ENCODE results near the gene LIMD2. TPM values are rescaled to one million over a fixed set of nuclear protein-coding genes. Genes with fewer than 3 reads are reported as not detected.
A peak's percentile ranks its signal among the peaks of the same experiment; 100 is the strongest.

Gene LIMD2
- total and polyA plus RNA-seq, 9 donors = 7.7 to 15.5 (median 10.9) TPM

DNA sequence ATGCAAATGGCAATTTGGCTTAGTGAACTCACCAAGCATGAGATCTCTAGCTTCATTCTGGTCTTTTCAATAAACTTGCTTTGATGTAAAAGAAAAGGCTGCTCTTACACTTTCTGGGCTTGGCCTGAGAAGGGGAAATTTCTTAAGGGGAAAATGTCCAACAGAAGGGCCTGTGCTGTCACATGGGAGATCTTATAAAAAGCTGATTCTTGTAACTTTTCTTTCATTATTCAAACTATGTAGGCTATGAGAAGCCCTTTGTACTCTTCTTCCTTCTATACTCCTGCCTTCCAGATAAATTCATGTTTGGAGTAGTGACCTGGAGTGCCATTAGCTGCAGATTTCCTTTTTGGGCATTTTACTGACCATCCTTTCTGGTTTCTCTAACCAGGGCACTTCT is 16.9 kb downstream of the LIMD2 start:
- Histone ChIP-seq H3K4me1 (ENCODE audit: control insufficient read depth, insufficient read depth, low read length) (no peaks in the 10 kb centered on the region), H3K27me3 (ENCODE audit: control insufficient read depth, insufficient read depth, low read length) (no peaks in the 10 kb centered on the region), H3K9me3 (replicated peaks; ENCODE audit: control insufficient read depth, low read depth, low read length) (no peaks in the 10 kb centered on the region), H3K36me3 (ENCODE audit: control insufficient read depth, insufficient read depth, low read length) (peaks cover 62% of the 10 kb centered on the region), H3K27ac (ENCODE audit: low read length) (no peak overlapping the region), H3K4me3 (ENCODE audit: low read length) (no peak overlapping the region)
- no peak for DNase-seq

DNA sequence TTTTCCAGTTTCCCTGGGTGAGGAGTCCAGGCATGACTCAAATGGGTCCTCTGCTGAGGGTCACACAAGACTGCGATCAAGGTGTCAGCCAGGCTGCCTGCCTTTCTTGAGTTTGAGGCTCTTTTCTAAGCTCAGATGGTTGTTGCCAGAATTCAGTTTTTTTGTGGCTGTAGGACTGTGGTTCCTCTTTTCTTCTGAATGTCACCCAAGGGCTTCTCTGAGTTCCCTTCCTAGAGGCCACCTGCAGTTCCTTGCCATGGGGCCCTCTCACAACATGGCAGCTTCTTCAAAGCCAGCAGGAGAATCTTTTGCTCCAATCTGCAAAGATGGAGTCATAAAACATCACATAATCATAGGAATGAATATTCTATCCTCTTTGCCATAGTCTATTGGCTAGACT is 17.5 kb downstream of the LIMD2 start:
- peaks cover 64% of the 10 kb centered on the region for H3K36me3 ChIP-seq (ENCODE audit: control insufficient read depth, insufficient read depth, low read length)
- no peaks in the 10 kb centered on the region for H3K9me3 ChIP-seq (replicated peaks; ENCODE audit: control insufficient read depth, low read depth, low read length)
- no peak overlapping the region for H3K4me3 ChIP-seq (ENCODE audit: low read length)
- no peaks in the 10 kb centered on the region for H3K4me1 ChIP-seq (ENCODE audit: control insufficient read depth, insufficient read depth, low read length)
- DNase-seq = no peak
- 100% methylated on average over 1 of the region's 1 CpG for WGBS (ENCODE audit: insufficient coverage)
- H3K27me3 ChIP-seq (ENCODE audit: control insufficient read depth, insufficient read depth, low read length) = no peaks in the 10 kb centered on the region
- no peak overlapping the region for H3K27ac ChIP-seq (ENCODE audit: low read length)

DNA sequence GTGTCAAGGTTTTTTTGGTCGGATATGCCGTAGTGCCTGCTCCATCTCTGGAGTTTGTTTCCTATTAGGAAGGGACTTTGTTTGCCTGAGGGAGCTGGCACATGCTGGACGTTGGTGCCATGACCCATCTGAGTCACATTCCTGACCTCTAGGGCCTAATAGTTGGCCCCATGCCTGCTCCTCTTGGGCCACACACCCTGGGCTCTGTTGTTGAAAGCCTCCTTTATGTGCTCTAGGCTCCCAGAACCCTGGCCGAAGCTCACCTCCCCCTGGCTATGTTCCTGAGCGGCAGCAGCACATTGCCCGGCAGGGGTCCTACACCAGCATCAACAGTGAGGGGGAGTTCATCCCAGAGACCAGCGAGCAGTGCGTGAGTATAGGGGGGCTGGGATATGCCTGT is 18.4 kb downstream of the LIMD2 start:
- Histone ChIP-seq H3K4me1 (ENCODE audit: control insufficient read depth, insufficient read depth, low read length) (no peaks in the 10 kb centered on the region), H3K9me3 (replicated peaks; ENCODE audit: control insufficient read depth, low read depth, low read length) (no peaks in the 10 kb centered on the region), H3K27ac (ENCODE audit: low read length) (no peak overlapping the region), H3K36me3 (ENCODE audit: control insufficient read depth, insufficient read depth, low read length) (peaks cover 66% of the 10 kb centered on the region), H3K4me3 (ENCODE audit: low read length) (no peak overlapping the region), H3K27me3 (ENCODE audit: control insufficient read depth, insufficient read depth, low read length) (no peaks in the 10 kb centered on the region)
- no peak for DNase-seq
- WGBS (ENCODE audit: insufficient coverage) = 75% methylated on average over 5 of the region's 8 CpGs

DNA sequence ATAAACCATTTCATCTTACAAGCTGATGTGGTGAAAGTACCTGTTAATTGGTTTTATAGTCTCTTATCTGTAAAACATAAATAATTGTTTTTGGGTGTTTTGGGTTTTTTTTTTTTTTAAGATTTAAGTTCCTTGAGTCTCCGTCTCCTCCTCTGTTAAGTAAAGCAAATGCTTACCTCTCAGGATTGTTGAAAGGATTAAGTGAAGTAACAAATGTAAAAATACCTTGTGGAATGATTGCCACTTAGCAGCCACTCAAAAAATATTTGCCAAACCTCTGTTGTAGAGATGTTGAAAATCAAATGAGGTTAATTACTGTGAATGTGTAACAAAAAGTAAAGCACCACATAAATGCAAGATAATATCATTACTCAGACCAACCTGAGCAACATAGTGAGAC is 19.2 kb downstream of the LIMD2 start:
- no CpG with 5 or more reads among the region's 1 CpG for WGBS (ENCODE audit: insufficient coverage)
- peaks cover 68% of the 10 kb centered on the region for H3K36me3 ChIP-seq (ENCODE audit: control insufficient read depth, insufficient read depth, low read length)
- H3K4me1 ChIP-seq (ENCODE audit: control insufficient read depth, insufficient read depth, low read length) = peaks cover under 1% of the 10 kb centered on the region
- no peaks in the 10 kb centered on the region for H3K9me3 ChIP-seq (replicated peaks; ENCODE audit: control insufficient read depth, low read depth, low read length)
- DNase-seq = no peak
- no peaks in the 10 kb centered on the region for H3K27me3 ChIP-seq (ENCODE audit: control insufficient read depth, insufficient read depth, low read length)
- H3K27ac ChIP-seq (ENCODE audit: low read length) = no peak overlapping the region
- H3K4me3 ChIP-seq (ENCODE audit: low read length) = no peak overlapping the region

DNA sequence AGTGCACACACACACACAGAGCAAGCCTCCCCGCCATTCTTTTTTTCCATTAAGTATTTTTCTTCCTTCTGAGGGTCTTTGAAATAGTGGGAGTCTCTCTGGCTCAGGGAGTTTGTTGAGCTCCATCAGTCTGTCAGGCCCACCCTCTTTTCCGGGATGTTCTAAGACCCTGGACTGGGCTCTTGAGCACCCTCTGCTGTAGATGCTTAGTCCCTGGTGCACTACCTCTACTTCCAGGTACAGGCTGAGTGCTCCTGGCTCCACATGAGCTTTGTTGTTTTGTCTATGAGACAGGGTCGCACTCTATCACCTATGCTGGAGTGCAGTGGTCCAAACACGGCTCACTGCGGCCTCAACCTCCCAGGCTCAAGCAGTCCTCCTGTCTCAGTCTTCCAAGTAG is 20.7 kb downstream of the LIMD2 start:
- H3K4me1 ChIP-seq (ENCODE audit: control insufficient read depth, insufficient read depth, low read length) = peaks cover 7% of the 10 kb centered on the region
- no peak for DNase-seq
- WGBS (ENCODE audit: insufficient coverage) = 90% methylated on average over 3 of the region's 5 CpGs

DNA sequence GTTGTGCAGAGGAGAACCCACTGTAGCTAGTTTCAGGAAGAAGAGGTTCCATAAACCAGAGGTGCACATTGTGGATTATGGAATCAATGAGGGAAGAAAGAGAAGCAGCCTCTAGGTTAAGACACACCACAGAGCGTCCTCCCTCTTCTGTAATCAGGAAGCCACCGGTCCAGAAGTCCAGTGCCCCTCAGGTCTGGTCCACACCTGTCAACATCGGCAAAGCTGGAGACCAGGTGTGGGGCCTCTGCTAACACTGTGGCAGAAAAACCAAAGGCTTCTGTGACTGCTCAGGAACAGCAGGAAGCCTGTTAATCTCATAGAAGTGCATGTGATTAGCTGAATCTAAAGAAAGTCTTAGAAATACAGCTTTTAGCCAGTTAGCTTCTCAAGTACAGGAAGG is 23.3 kb downstream of the LIMD2 start:
- Histone ChIP-seq H3K36me3 (ENCODE audit: control insufficient read depth, insufficient read depth, low read length) (peaks cover 58% of the 10 kb centered on the region), H3K9me3 (replicated peaks; ENCODE audit: control insufficient read depth, low read depth, low read length) (no peaks in the 10 kb centered on the region), H3K4me3 (ENCODE audit: low read length) (no peak overlapping the region), H3K4me1 (ENCODE audit: control insufficient read depth, insufficient read depth, low read length) (peaks cover 7% of the 10 kb centered on the region), H3K27ac (ENCODE audit: low read length) (no peak overlapping the region), H3K27me3 (ENCODE audit: control insufficient read depth, insufficient read depth, low read length) (no peaks in the 10 kb centered on the region)
- DNase-seq = no peak
- 50% methylated on average over 1 of the region's 3 CpGs for WGBS (ENCODE audit: insufficient coverage)

More for the DNA sequence above, 20.7 kb downstream of the LIMD2 start:
- Histone ChIP-seq H3K27me3 (ENCODE audit: control insufficient read depth, insufficient read depth, low read length) (no peaks in the 10 kb centered on the region), H3K36me3 (ENCODE audit: control insufficient read depth, insufficient read depth, low read length) (peaks cover 60% of the 10 kb centered on the region), H3K4me3 (ENCODE audit: low read length) (no peak overlapping the region), H3K9me3 (replicated peaks; ENCODE audit: control insufficient read depth, low read depth, low read length) (no peaks in the 10 kb centered on the region), H3K27ac (ENCODE audit: low read length) (no peak overlapping the region)

DNA sequence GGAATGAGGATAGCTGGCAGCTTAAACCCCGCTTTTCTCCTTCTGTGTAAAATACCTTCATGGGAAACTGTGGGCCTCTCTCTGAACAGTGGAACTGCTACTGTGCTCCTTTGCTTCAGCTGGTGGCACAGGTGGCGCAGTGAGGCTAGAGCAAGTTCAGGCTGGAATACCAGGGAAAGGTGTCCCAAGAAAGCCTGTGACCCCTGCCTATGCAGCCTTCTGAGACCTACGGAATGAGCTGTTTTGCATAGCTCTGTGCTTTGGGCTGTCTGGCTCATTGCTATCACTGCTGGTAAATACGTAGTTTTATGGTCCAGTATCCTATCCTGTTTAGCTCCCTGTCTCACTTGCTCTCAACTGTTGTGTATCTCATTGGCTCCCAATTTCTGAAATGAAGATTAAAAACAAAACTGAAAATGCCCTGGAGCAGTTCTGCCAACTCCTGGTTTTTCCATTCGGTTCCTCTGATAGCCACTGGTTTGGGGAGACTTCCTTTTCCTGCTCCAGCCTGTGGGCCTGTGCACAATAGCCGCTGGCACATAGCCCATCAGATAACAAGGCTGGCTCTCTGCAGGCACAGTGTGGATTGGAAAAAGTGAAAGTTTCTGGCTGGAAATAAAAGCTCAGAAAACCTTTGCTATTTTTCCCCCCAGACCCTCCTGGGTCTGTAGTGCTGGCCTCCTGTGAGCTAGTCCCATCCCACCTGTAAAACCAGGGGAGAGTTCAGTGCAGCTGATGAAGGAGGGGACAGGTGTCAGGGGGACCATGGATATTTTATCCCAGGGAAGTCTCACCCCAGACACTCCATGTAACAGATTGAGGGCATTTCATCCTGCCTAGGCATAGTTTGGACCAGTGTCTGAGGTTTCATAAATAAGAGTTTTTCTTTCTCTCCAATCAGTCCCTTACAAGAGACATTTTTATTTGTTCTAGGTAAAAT is 24.0 kb downstream of the LIMD2 start:
- WGBS (ENCODE audit: insufficient coverage) = 56% methylated on average over 4 of the region's 6 CpGs
- H3K4me3 ChIP-seq (ENCODE audit: low read length) = no peak overlapping the region
- H3K4me1 ChIP-seq (ENCODE audit: control insufficient read depth, insufficient read depth, low read length) = peaks cover 7% of the 10 kb centered on the region
- H3K27me3 ChIP-seq (ENCODE audit: control insufficient read depth, insufficient read depth, low read length) = no peaks in the 10 kb centered on the region
- no peaks in the 10 kb centered on the region for H3K9me3 ChIP-seq (replicated peaks; ENCODE audit: control insufficient read depth, low read depth, low read length)
- peak; percentile 68 for DNase-seq
- peak overlapping the region; percentile 45 for H3K27ac ChIP-seq (ENCODE audit: low read length)
- peaks cover 55% of the 10 kb centered on the region for H3K36me3 ChIP-seq (ENCODE audit: control insufficient read depth, insufficient read depth, low read length)

DNA sequence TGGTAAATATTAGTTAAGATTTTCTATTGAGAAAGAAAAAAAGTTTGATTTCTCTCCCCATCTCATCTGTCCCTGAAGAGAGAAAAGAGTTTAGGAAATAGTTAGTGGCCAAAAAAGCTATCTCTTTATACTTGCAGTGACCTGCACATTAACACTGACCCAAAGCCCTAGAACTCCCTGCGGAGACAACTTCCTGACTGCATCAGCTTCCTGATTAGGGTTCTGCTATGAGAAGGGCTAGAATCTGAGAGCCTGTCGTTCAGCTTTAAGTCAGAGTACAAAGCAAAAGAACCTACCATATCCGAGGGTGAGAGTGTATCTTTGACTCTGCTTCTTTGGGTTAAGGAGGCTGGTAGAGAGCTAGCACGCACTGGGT is 24.7 kb downstream of the LIMD2 start:
- Histone ChIP-seq H3K36me3 (ENCODE audit: control insufficient read depth, insufficient read depth, low read length) (peaks cover 59% of the 10 kb centered on the region), H3K4me3 (ENCODE audit: low read length) (no peak overlapping the region), H3K27me3 (ENCODE audit: control insufficient read depth, insufficient read depth, low read length) (no peaks in the 10 kb centered on the region), H3K9me3 (replicated peaks; ENCODE audit: control insufficient read depth, low read depth, low read length) (no peaks in the 10 kb centered on the region), H3K27ac (ENCODE audit: low read length) (peak overlapping the region; percentile 45), H3K4me1 (ENCODE audit: control insufficient read depth, insufficient read depth, low read length) (peaks cover 7% of the 10 kb centered on the region)
- DNase-seq = peak; percentile 25
- WGBS (ENCODE audit: insufficient coverage) = 40% methylated on average over 1 of the region's 4 CpGs

DNA sequence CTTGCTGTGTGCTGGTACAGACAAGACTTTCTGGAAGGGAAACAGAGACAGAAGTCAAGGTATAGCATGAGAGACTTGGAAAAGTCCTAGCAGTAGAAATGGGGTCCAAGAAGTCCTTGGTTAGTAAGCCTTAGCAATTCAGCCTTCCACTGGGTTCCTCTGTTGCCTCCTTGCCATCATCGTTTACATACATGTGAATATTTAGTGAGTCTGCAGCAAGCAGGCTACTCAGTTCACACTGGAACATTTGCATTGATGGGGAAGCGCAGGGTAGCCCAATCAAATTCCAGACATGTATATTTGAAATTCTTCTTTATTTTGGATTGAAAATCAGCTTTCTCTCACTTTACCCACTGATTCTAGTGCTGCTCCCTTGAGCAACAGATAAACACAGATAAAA is 27.1 kb downstream of the LIMD2 start:
- Histone ChIP-seq H3K27ac (ENCODE audit: low read length) (no peak overlapping the region), H3K9me3 (replicated peaks; ENCODE audit: control insufficient read depth, low read depth, low read length) (no peaks in the 10 kb centered on the region), H3K36me3 (ENCODE audit: control insufficient read depth, insufficient read depth, low read length) (peaks cover 62% of the 10 kb centered on the region), H3K27me3 (ENCODE audit: control insufficient read depth, insufficient read depth, low read length) (no peaks in the 10 kb centered on the region), H3K4me1 (ENCODE audit: control insufficient read depth, insufficient read depth, low read length) (peaks cover 7% of the 10 kb centered on the region), H3K4me3 (ENCODE audit: low read length) (no peak overlapping the region)
- no CpG with 5 or more reads among the region's 2 CpGs for WGBS (ENCODE audit: insufficient coverage)
- no peak for DNase-seq

DNA sequence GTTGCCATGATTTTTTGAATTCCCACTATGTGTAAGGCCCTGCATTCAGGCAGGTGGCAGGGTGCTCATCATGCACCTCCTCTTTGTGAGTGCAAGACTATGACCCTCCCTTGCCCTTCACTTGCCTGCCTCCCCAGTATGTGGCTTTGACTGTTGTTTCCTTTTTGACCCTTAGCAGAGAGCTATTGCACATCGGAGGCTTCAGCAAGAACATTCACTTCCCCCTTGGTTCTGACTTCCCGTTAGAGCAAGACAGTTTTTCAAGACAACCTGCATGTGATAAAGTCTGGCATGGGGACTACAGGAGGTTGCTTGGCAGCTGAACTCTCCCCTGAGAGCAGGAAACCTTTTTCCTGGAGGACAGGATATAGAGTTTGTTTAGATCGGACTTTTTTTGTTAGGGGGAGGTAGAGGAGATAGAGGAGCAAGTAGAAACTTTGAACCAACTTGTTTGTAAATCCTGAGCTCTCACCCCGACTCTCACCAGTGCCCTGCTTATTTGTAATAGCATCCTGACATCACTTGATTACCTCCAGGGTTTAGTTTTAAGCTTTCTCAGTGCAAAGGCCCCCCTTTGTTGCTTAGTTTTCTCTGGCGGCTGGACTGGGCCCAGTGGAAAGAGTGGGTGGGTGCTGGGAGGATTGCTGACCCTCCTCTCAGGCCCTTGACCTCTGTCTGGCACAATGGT is 34.3 kb downstream of the LIMD2 start:
- WGBS (ENCODE audit: insufficient coverage) = 67% methylated on average over 1 of the region's 5 CpGs
- Histone ChIP-seq H3K27me3 (ENCODE audit: control insufficient read depth, insufficient read depth, low read length) (no peaks in the 10 kb centered on the region), H3K4me1 (ENCODE audit: control insufficient read depth, insufficient read depth, low read length) (no peaks in the 10 kb centered on the region), H3K36me3 (ENCODE audit: control insufficient read depth, insufficient read depth, low read length) (peaks cover 63% of the 10 kb centered on the region), H3K27ac (ENCODE audit: low read length) (peak overlapping the region; percentile 48), H3K4me3 (ENCODE audit: low read length) (no peak overlapping the region), H3K9me3 (replicated peaks; ENCODE audit: control insufficient read depth, low read depth, low read length) (no peaks in the 10 kb centered on the region)
- peak; percentile 70 for DNase-seq

Measured in muscle of leg (tissue), 11 donors.